ENCODE data around the gene OSER1.
"Not testable (repeated sequence)": the region's sequence is repeated elsewhere in the genome, so short reads cannot be mapped to it uniquely, and the experiment has no call there.

OSER1 gene

DNA sequence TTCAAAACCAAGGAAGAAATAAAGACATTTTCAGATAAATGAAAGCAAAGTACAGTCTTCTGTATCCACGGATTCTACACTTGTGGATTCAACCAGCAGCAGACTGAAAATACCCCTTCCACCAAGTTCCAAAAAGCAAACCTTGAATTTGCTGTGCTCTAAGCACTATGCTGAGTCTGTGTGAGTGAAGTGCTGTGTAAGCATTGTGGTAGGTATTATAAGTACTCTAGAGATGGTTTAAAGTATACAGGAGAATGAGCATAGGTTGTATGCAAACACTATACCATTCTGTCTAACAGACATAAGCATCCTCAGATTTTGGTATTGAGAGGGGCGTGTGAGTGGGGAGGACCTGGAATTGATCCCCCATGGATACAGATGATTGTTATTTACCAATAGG lies 9.6 kb downstream of the OSER1 start:
- no peak for DNase-seq (ENCODE audit: low read depth in 2 of 2)

DNA sequence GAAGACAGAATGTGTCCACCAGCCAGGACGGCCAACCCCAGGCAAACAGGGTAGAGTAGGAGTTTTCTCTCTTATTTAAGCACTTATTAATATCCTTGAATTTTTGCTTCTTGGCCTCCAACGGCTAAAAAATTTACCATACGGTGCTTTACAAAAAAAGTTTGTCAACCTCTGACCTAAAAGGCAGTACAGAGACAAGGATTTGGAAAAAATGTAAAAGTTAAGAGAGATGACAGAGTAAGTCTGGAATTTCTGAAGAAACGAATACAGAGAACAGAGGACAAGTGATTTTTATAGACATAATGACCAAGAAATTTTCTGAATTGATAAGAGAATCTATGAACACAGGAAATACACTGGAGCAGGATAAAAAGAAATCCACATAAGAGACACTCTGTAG lies 10.2 kb downstream of the OSER1 start:
- DNase-seq (ENCODE audit: low read depth in 2 of 2): no peak

DNA sequence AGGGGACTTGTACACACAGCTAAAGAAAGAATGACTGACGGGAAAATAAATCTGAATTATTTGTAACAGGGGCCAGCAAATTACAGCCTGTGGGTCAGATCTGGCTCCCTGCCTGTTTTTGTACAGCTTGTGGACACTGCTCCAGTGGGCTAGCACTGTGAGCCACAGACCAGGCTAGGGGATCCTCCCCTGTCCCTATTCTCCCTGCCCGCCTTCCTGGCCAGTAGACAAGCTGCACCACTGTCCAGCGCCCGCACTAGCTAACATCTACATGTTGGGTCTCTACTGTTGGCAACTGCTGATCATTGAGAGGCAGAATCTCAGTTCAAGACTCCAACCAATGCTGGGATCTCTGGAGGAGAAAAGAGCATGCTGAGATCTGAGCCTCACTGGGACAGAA lies 10.7 kb downstream of the OSER1 start:
- no peak for DNase-seq (ENCODE audit: low read depth in 2 of 2)

DNA sequence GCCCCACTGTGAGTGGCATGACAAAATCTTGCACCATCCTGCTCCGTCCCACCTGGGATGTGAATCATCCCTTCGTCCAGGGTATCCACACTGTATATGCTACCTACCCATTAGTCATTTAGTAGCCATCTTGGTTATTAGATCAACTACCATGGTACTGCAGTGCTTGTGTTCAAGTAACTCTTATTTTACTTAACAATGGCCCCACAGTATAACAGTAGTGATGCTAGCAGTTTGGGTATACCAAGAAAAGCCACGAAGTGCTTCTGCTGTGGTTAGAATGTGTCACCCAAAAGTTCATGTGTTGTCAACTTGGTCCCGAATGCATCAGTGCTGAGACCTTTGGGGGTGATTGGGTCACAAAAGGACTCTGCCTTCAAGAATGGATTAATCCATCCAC lies 11.7 kb downstream of the OSER1 start:
- DNase-seq (ENCODE audit: low read depth in 2 of 2): no peak

DNA sequence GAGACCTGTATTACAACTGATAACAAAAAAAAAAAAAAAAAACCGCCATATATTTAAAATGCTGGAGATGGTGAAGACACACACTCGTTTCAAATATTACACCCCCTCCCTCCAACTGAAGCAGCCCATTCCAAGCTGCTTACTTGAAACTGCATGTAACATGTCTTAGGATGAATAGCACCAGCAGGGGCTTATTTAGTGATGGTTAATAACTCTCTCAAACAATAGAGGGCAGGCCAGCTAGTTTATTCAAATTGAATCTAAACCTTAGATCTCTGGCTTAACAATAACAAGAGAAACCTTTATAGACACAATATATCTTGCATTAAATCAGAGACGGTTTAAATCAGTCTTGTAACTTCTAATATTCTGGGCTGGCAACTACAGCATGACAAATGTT lies 14.3 kb downstream of the OSER1 start:
- DNase-seq (ENCODE audit: low read depth in 2 of 2): no peak

DNA sequence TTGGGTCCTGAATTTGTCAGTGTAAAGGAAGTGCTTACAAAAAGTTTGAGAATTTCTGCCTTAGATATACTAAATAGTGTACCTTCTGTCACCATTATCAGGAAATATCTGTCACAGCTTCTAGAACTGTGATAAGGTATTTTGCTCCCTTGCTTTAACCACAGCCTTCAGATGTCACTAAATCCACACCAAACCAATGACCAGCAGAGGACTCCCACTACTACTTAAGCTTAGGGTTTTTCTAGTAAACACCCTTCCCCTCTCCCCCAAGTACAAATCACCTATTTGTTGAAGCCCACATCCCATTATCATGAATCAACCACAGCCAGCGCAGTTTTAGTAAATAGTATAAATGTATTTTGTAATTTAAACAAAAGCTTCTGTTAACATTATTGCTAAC lies 15.0 kb downstream of the OSER1 start:
- DNase-seq (ENCODE audit: low read depth in 2 of 2): no peak

DNA sequence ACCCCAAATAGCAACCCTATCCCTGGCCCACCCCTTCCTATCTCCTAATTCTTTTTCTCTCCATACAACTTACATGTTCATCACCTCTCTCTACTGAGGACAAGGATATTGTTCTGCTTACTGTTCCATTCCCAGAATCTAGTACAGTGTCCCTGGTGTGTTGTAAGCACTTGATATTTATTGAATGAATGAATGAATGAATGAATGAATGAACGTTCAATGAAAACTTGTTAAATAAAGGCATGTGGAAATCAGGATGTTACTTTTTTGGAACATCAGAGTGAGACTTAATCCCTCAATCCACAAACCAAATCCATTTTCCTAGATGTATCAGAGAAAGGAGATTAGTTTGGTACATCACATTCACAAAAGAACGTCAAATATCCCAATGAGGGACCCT lies 16.8 kb downstream of the OSER1 start:
- DNase-seq (ENCODE audit: low read depth in 2 of 2): no peak

DNA sequence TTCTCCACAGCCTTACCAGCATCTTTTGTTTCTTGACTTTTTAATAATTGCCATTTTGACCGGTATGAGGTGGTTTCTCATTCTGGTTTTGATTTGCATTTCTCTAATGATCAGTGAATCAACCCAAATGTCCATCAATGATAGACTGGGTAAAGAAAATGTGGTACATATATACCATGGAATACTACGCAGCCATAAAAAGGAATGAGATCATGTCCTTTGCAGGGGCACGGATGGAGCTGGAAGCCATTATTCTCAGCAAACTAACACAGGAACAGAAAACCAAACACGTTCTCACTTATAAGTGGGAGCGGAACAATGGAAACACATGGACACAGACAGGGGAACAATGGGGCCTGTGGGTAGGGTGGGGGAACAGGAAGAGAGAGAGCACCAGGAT lies 18.9 kb downstream of the OSER1 start:
- not testable (repeated sequence) for DNase-seq (ENCODE audit: low read depth in 2 of 2)

DNA sequence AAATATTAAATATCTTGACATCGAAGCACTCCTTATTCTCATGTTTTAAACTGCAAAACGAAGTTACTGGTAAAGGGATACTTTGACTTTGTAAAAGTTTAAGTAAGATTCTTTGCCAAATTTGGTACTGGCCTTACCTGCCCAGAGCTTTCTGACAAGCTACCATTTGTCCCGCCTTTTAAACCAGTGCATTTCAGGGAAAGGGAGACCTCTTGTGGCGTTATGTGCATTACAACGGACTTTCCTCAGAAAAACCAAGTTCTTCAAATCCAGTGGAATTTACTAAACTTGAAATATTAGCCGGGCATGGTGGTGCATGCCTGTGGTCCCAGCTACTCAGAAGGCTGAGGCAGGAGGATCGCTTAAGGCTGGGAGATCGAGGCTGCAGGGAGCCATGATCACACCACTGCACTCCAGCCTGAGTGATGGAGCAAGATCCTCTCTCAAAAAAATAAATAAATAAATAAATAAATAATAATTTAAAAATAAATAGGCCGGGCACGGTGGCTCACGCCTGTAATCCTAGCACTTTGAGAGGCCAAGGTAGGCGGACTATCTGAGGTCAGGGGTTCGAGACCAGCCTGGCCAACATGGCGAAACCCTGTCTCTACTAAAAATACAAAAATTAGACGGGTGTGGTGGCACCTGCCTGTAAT lies 20.2 kb downstream of the OSER1 start:
- DNase-seq (ENCODE audit: low read depth in 2 of 2): not testable (repeated sequence)

DNA sequence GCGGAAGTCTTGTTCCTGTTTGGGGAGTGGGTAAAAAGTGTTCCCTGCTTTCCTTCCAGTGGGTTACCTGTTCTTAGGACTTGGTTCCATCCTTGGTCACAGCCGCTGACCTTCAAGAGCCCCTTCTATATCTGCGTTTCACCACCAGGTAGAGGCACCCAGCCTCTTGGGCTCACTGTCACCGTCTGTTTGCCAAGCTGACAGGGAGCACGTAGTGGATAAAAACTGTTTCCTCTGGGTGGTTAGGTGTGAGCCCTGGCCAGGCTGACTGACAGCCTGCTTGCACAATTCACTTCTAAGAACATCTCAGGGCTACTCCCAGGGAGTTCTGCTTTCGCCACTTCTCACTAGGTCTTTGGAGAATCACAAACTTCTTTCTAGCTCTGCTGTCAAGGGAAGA lies 21.8 kb downstream of the OSER1 start:
- DNase-seq (ENCODE audit: low read depth in 2 of 2): no peak

DNA sequence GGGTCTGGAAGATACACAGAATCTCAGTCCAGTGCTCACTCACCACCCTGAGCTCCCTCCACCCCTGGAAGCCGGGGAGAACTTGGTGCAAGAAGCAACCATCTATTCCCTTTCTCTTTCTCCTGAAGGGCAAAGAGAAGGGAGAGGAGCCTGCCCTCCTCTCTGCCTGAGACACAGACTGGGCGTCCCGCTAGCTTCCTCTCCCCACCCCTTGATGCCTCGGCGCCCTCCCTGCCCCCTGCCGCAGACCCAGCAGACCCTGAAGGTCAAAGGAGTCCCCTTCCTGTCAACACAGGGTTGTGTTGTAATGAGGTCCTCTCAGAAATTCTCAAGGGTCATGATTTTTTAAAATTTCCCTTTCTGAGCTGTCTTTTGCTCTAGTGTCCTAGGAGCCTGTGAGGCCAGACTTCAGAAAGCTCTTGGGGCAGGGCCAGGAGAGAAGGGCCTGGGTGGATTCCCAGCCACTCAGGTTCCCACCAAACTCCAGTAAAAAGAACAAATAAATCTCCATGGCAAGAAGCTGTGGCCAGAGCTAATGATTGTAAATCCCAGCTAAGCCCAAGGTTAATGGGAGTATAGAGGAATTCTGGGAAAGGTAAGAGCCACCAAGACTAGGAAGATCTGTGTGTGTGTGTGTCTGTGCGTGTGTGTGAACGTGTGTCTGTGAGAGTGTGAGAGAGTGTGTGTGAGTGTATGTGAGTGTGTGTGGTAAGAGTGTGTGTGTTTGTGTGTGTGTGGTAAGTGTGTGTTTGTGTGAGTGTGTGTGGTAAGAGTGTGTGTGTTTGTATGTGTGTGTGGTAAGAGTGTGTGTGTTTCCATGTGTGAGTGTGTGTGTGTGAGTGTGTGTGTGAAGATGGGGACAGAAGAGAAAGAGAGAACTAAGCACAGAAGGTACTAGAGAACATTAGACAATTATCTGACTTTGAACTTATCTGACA lies 22.5 kb downstream of the OSER1 start:
- no peak for DNase-seq (ENCODE audit: low read depth in 2 of 2)

DNA sequence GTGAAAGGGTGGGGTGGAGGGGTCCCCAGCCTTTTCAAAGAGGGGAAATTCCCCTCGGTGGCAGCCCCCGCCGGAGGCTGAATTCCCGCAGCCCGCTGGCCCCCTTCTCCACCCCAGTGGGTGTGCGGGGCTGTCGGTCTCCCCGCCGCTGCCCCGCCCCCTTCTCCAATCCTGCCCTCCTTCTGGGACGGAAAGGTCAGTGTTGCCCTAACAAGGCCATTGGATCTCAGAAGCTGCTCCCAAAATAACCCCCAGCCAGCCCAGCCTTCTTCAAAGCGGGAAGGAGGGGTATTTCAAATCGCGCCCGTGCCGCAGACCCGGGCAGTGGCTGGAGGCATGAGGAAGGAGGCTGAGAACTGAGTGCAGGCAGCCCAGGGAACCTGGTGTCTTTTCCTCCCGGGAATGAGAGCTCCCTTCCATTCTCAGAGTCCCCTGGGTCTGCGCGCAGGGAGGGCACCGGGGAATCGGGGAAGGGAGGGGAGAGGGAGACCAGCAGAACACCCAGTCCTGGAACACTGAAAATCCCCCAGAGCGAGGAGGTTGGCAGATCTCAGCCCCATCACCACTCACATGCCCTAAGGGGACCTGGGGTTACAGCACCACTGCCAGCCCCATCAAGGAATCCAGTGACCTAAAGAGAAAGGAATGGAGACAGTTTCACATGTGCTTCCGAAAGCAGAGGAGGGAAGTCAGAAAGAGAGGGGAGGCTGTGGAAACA lies 23.4 kb downstream of the OSER1 start, which contains the start of gene JPH2:
Gene JPH2 (minus strand): TSS at position 135 of the 718 bp plus-strand sequence. CDS start 483 bp downstream, outside the sequence.
- no peak for DNase-seq (ENCODE audit: low read depth in 2 of 2)

DNA sequence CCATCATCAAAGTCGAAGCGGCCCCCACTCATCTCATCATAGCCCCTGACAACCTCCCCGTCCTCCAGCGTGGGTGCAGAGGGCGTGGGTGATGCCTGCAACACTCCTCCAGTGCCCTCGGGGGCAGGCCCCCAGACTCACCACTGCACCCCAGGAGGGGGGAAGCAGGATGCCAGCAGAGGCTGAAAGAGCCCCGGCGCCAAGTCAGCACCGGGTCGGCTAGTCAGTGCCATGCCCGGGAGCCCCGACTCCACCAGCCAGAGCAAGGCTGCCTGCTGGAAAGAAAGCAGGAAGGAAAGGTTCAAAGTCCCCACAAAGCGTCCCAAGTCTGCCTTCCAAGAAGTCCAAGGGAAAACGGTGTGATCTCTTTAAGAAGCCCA lies 23.9 kb downstream of the OSER1 start:
- DNase-seq (ENCODE audit: low read depth in 2 of 2): no peak

DNA sequence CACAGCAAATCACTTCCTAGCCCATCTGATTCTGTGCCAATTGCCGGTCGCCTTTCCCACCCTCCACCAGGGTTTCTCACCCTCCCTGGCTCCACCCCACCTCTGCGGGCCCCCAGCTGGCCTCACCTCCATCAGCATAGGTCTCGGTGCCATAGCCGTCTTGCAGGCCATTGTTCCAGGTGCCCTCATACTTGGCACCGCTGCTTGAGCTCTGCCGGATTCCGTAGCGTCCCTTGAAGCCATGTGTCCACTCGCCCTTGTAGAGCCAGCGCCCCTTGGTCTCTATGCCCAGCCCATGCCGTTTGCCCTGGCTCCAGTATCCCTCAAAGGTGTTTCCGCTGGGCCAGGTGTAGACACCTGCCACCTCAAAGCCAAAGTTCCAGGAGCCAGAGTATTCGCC lies 24.4 kb downstream of the OSER1 start:
- no peak for DNase-seq (ENCODE audit: low read depth in 2 of 2)

DNA sequence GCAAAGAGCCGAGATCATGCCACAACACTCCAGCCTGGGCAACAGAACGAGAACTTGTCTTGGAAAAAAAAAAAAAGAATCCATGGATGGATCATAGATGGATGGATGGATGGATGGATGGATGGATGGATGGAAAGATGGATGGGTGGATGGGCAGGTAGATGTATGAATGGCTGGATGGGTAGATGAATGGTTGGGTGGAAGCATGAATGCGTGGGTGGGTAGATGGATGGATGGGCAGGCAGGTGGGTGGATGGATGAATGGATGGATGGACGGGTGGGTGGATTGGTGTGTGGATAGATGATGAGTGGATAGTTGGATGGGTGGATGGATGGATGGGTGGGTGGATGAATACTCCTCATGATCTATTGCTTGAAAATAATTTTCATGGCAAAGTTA lies 25.0 kb downstream of the OSER1 start:
- DNase-seq (ENCODE audit: low read depth in 2 of 2): no peak

DNA sequence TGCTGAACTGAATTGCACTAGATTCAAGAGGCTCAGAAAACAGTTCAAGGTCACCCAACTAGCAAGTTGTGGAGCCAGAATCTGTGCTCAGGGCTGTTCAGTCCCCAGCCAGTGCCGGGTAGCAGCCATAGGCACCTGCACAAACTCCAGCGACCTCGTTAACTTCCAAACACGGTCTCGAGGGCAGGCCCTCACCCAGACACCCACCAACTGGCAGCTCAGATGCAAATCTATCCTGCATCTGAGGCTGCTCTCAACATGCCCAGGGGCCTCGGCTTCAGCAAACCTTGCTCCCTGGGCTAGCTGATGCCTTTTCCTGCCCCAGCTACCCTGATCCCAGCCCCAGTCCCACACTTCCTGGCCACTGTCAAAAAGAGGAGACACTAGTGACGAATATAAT lies 27.3 kb downstream of the OSER1 start:
- no peak for DNase-seq (ENCODE audit: low read depth in 2 of 2)

DNA sequence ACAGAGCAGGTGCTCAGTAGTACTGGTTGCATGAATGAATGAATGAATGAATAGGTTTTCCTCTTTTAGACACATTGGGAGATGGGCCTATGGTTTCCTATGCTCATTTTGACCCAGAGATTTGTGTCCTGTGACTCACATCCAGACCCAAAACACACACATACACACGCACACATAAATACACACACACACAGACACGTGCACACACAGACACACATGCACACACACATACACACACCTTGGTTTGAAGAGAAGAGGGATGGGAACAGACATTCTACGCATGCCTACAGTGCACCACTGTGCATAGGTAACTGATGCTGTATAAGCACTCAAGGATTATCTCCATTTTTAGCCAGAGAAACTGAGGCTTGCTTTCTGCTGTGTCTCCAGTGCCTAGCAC lies 27.7 kb downstream of the OSER1 start:
- no peak for DNase-seq (ENCODE audit: low read depth in 2 of 2)

DNA sequence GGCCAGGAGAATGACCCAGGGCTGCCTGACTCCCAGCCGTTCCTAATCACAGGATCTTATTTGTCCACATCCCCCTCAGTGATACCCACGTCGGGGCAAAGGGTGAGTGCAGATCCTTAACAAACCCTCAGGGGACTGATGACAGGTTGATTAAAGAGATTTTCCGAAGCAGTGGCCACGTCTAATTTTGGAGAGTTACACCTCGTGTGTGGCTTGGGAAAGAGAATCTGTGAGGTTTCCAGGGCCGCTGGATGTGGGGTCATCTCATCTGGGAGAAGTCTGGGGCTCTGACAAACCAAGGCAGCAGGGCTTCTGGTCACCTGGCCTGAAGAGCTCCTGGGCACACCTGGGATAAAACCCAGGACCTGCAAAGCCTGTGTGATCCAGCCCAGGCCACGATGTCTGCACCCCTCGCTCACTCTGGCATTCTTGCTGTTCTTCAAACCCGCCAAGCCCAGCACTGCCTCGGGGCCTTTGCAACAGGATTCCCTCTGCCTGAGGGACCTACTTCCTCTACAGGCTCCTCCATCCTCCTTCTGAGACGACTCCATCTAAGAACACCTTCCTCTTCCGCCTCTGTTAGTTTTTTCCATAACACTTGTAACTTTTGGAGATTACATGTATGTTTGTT lies 28.3 kb downstream of the OSER1 start:
- DNase-seq (ENCODE audit: low read depth in 2 of 2): no peak

DNA sequence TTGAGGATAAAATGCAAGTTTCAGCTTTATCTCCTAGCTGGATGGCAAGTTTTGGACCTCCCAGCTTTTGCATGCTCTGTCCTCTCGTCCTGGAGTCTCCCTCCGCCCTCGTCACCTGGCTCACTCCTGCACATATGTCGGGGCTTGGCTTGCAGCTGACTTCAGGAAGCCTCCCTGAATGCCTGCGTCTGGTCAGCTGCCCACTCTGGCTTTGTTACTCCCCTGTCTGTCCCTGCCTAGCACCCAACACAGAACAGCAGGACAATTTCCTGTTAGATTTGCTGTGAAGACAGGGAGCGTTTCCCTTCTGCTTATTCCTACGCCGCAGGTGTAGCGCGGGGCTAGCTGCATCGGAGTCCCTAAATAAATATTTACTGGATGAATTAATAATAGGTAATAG lies 29.0 kb downstream of the OSER1 start:
- no peak for DNase-seq (ENCODE audit: low read depth in 2 of 2)

DNA sequence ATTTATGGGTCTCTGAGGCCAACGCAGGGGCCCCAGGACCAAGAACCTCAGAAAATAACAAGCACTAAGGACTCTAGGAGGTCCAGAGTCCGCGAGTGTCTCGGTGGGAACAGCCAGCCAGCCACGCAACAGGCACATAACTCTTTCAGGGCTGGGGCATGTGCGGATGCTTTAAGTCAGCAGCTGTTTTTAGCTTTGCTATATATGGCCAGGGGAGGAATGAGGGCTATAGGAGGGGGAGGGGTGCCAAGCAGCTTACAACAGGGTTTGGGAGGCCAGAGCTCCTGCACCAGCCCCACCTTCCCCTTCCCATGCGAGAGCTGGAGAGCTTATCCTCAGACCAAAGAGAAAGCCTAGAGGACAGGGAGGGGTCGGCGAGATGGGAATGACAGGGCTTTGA lies 29.8 kb downstream of the OSER1 start:
- DNase-seq (ENCODE audit: low read depth in 2 of 2): no peak

DNA sequence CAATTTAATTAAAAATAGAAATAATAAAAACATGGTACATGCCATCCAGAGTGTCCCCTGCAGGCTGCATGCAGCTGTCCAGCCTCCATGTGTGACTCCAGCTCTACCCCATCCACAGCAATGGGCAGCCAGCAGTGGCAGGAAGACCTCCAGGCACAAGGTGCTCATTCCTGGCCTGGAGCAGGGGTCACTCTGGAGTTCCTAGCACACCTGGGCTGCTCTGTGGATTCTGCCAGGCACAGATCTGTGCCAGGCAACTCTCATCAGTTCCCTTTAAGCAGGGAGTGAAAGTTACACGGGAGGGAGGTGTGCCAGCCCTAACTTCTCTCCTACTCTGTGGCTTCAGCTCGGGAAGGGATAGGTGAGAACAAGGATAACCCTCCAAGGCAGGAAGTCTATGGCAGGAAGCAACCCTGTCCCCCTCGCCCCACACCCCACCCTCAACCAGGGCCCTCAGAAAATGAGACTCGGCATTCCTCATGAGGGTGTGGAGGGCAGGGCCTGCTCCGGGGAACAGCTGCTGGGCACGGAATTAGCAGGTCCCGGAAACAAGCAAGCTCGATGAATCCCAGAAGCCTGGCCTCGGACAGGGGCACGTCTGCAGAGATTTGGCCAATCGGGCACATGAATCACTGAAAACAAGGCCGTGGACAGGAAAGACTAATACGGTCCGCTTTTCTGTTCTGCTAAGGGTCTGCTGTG lies 33.6 kb downstream of the OSER1 start:
- DNase-seq (ENCODE audit: low read depth in 2 of 2): no peak

All from stimulated activated CD4-positive, alpha-beta T cell treated with anti-CD3 and anti-CD28 coated beads, Interleukin-1b, Interleukin-23, amount 100 ng/mL, for 1 hour (primary cell).